Tibial nerve (tissue), 3 donors: ENCODE data around the gene FAM228B.

Experiments
- CTCF ChIP-seq, 5 experiments: fragments of 200-600 bp in 3 of 5; fragments of 450-650 bp in 2 of 5; sonication (generic) in 3 of 5; IDR thresholded peaks; one replicate each; pipeline ENCODE4 v1.5.1; 2016 to 2019; ENCODE audit warnings: antibody characterized with exemption in 5 of 5, mild to moderate bottlenecking in 3 of 5, moderate library complexity in 2 of 5
- POLR2A ChIP-seq, 2 donors: fragments of 450-650 bp; IDR thresholded peaks; one replicate each; pipeline ENCODE4 v1.6.1; 2017; ENCODE audit warnings: antibody characterized with exemption in 2 of 2, mild to moderate bottlenecking in 2 of 2, moderate library complexity in 2 of 2

GRCh38 chr2:24082787-24083566 lies 40.3 kb upstream of the FAM228B start:
- TF ChIP-seq POLR2A (IDR thresholded peaks at IDR 0.05): no peak
- TF ChIP-seq CTCF (IDR thresholded peaks at IDR 0.05): no peak
